GM19239 (cell line): ENCODE measurements around the gene METTL2B.
"Not testable (repeated sequence)": the region's sequence is repeated elsewhere in the genome, so short reads cannot be mapped to it uniquely, and the experiment has no call there.

Source experiments
- DNase-seq: peaks from one replicate; pipeline ENCODE4 v3.0.0; 2011; ENCODE audit warnings: low spot score; ENCODE audit not compliant: insufficient read length
- FAIRE-seq: peaks from 2 replicates; lab custom pipeline; 2011; peaks lifted over from hg19 to GRCh38; lab: Jason Lieb, UNC

METTL2B gene

GRCh38 chr7:128454808-128455542, 21.6 kb upstream of the METTL2B start:
- FAIRE-seq, result no peak

GRCh38 chr7:128455543-128456254, 20.8 kb upstream of the METTL2B start, which contains the start of gene HILPDA:
Gene HILPDA, plus strand, starts transcription at chr7:128455878. Its CDS starts 1,391 bp downstream, at chr7:128457269.
- DNase-seq (peak; percentile 85), FAIRE-seq (peak; percentile 82)

More at GRCh38 chr7:128454808-128455542, 21.6 kb upstream of the METTL2B start:
- DNase-seq, result no peak

GRCh38 chr7:128456255-128456725, 20.3 kb upstream of the METTL2B start:
- FAIRE-seq, result peak; percentile 42
- no peak for DNase-seq

GRCh38 chr7:128457385-128457784, 19.2 kb upstream of the METTL2B start:
- DNase-seq, FAIRE-seq: not testable (repeated sequence)

GRCh38 chr7:128458956-128459355, 17.6 kb upstream of the METTL2B start:
- DNase-seq (no peak), FAIRE-seq (no peak)

- FAIRE-seq, result peak; percentile 65
- peak; percentile 45 for DNase-seq
Measured at GRCh38 chr7:128459394-128459878, 17.1 kb upstream of the METTL2B start.

- no peak for DNase-seq
- FAIRE-seq, result no peak
Measured at GRCh38 chr7:128462460-128462859, 14.1 kb upstream of the METTL2B start.

- FAIRE-seq, DNase-seq: not testable (repeated sequence)
Measured at GRCh38 chr7:128463345-128463744, 13.2 kb upstream of the METTL2B start.

- not testable (repeated sequence) for FAIRE-seq, DNase-seq
Measured at GRCh38 chr7:128463933-128464332, 12.6 kb upstream of the METTL2B start.

- FAIRE-seq, DNase-seq: not testable (repeated sequence)
Measured at GRCh38 chr7:128466871-128467270, 9.7 kb upstream of the METTL2B start.

GRCh38 chr7:128477336-128477690, 765 bp downstream of the METTL2B start:
- DNase-seq, result not testable (repeated sequence)
- FAIRE-seq, result peak; percentile 40

- FAIRE-seq, DNase-seq: not testable (repeated sequence)
Measured at GRCh38 chr7:128479082-128479481, 2.5 kb downstream of the METTL2B start.

- DNase-seq, FAIRE-seq: not testable (repeated sequence)
Measured at GRCh38 chr7:128488134-128488533, 11.6 kb downstream of the METTL2B start.

GRCh38 chr7:128497405-128497804, 20.9 kb downstream of the METTL2B start:
- FAIRE-seq (no peak), DNase-seq (no peak)

- peak; percentile 82 for FAIRE-seq
- DNase-seq, result not testable (repeated sequence)
Measured at GRCh38 chr7:128505416-128505815, 28.9 kb downstream of the METTL2B start.

- DNase-seq, FAIRE-seq: not testable (repeated sequence)
Measured at GRCh38 chr7:128506819-128507218, 30.3 kb downstream of the METTL2B start.

GRCh38 chr7:128507321-128507993, 30.9 kb downstream of the METTL2B start:
- peak; percentile 91 for FAIRE-seq
- DNase-seq, result not testable (repeated sequence)

- DNase-seq, FAIRE-seq: not testable (repeated sequence)
Measured at GRCh38 chr7:128511692-128512091, 35.1 kb downstream of the METTL2B start.

GRCh38 chr7:128515232-128515631, 38.7 kb downstream of the METTL2B start:
- FAIRE-seq, DNase-seq: not testable (repeated sequence)

- not testable (repeated sequence) for FAIRE-seq, DNase-seq
Measured at GRCh38 chr7:128517023-128517422, 40.5 kb downstream of the METTL2B start.
